Activated CD8-positive, alpha-beta memory T cell treated with anti-CD3 and anti-CD28 coated beads for 4 hours (primary cell): ENCODE results near the gene GTF2I.
"Not testable (repeated sequence)": the region's sequence is repeated elsewhere in the genome, so short reads cannot be mapped to it uniquely, and the experiment has no call there.

Experiments used
- DNase-seq, 2 donors: peaks; one replicate each; pipeline ENCODE4 v3.0.0-alpha.2; 2020; ENCODE audit warnings: low read depth in 2 of 2

The GTF2I gene

DNA sequence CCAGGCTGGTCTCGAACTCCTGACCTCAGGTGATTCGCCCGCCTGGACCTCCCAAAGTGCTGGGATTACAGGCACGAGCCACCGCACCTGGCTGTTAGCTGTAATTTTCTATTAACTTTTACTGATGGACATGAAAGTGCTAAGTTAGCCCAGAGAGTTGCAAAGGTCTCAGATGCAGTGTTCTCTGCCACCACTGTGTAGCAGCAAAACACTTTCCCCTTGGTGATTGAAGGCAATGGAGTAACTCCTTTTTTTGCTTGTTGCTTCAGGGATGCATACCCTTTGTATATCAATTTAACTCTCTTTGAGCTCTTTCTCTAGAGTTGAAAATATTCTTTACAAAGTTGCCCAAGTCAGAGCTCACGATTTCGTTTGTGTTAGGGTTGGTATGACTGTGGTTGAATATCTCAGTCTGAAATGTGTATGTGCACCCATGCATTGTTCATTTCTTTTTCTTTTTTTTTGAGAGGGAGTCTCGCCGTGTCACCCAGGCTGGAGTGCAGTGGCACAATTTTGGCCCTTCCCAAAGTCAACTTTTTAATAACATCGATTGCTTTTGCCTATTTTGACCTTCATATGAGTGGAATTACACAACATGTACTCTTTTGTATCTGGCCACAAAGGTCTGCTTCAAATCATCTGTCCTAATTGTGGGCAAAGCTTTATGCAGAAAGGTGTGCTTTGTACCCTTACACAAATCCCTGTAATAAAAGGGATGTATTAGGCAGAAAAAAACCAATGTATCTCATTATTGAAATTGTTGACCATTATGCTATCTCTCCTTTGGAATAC lies 52.6 kb downstream of the GTF2I start:
- DNase-seq, result no peak

DNA sequence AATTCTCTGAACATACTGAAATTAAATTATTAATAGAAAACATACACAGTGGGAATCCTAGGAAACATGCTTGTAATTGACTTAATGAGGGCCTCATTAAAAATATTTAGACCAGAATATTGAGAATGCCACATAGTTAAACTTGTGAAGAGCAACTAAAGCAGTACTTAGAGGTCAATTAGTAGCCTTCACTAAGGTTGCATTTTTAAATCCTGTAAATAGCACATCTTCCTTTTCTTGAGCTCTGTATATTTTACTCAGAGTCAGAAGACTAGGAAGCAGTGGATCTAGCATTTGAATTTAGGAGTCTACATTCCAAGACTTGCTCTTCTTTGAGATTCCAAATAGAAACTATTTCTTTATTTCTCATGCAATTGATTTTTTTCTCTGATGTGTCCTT lies 56.0 kb downstream of the GTF2I start:
- no peak for DNase-seq

GRCh38 chr7:74717889-74718288 lies 60.4 kb downstream of the GTF2I start:
- DNase-seq, result no peak

- no peak for DNase-seq
Observed at GRCh38 chr7:74718336-74718735, 60.8 kb downstream of the GTF2I start.

- DNase-seq, result no peak
Observed at GRCh38 chr7:74722153-74722552, 64.6 kb downstream of the GTF2I start.

GRCh38 chr7:74725840-74726239 lies 68.3 kb downstream of the GTF2I start:
- no peak for DNase-seq

- no peak for DNase-seq
Observed at GRCh38 chr7:74726309-74727101, 69.0 kb downstream of the GTF2I start.

DNA sequence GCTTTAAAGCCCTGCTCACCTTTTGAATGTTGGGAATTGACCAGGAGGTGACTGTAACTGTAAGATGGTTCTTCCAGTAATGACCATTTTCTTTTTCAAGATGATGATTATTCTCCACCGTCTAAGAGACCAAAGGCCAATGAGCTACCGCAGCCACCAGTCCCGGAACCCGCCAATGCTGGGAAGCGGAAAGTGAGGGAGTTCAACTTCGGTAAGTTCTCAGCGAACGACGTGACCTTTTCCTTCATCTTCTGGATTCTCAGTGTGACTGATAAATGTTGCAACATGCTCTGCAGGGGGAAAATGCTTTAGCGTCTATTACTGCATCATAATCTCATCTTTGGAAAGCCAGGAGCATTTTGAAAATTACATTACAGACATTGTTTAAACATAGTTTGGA lies 71.2 kb downstream of the GTF2I start:
- DNase-seq, result not testable (repeated sequence)

- DNase-seq, result not testable (repeated sequence)
Observed at GRCh38 chr7:74730186-74730585, 72.7 kb downstream of the GTF2I start.

GRCh38 chr7:74739974-74740703 lies 82.6 kb downstream of the GTF2I start:
- not testable (repeated sequence) for DNase-seq

GRCh38 chr7:74743936-74744557 lies 86.5 kb downstream of the GTF2I start:
- not testable (repeated sequence) for DNase-seq

DNA sequence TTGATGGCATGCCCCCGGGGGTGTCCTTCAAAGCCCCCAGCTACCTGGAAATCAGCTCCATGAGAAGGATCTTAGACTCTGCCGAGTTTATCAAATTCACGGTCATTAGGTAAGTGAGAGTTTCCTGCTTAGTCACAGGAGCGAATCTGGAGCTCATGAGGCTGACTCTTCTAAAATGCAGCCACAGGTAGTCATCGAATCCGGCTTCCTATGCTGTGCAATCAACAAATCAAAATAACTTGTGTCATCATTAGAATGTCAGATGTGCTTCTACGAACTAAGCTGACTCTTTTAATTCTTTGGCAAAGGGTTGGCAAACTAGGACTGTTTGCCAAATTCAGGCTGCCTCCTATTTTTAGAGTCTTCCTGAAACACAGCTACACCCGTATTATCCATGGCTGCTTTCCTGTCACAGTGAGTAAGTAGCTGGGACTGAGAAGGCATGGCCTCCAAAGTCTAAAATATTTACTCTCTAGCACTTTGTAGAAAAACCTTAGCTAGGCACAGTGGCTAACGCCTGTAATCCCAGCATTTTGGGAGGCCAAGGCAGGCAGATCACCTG lies 96.5 kb downstream of the GTF2I start:
- not testable (repeated sequence) for DNase-seq

GRCh38 chr7:74756673-74757072 lies 99.2 kb downstream of the GTF2I start:
- not testable (repeated sequence) for DNase-seq

DNA sequence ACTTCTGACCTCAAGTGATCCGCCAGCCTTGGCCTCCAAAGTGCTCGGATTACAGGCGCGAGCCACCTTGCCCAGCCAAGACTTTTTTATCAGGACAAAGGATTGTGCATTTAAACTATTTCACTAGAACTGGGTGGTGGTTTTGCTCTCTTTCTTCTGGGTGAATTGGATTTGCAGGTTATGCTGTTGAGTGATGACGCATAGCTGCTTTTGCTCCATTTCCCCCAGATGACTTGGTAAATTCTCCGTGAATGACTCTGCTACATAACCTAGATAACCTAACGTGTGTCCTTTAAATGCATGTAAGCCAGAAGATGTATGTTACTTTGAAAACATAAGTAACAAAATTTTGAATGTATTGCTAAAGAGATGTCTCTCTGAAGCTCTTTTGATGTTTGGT lies 100.8 kb downstream of the GTF2I start:
- not testable (repeated sequence) for DNase-seq

DNA sequence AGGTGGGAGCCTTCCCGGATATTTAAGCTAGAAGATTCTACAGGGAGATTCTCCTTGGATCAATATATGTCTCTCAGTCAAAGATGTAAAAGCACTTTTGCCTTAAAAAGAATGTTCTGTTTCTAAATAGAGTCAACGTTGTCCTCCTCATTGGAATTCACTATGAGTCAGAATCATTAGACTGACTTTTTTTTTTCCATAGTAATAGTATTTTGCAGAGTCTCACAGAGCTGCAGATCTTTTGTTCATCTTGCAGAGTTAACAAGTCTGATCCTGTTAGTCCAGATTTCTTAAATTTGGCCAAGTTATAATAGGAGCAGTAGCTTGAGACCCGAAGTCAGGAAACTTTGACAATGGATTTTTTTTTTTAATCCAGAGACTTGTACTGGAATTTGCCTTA lies 101.5 kb downstream of the GTF2I start:
- DNase-seq, result not testable (repeated sequence)

DNA sequence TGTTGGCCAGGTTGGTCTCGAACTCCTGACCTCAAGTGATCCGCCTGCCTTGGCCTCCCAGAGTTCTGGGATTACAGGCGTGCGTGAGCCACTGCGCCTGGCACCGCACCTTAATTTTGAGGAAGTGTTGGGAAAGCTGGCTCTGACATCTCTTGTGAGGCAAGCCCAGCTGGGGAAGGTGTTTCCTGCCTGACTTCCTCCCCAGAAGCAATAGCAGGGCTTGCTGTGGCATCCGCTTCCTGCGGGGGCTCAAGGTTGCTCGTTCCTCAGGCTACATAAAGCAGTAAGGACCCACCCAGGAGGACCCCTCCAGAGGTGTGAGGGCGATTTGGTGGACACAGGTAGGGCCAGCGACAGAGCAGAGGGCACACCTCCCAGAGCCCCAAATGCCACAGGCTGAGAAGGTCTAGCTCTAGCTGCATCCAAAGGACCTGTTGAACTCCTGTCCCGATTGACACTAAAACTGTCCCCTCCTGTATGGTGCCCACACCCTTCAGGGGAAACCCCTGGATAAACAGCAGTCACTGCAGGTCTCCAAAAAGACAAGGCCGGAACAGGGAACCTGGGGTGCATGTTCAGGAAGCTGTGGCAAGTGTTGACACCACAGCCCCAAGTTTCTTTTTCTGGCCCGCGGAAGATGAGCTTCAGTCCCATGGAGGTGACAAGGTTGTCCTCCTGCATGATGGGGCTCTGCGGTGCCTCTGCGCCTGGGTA lies 107.8 kb downstream of the GTF2I start:
- DNase-seq, result not testable (repeated sequence)

- DNase-seq, result not testable (repeated sequence)
Observed at GRCh38 chr7:74766509-74766908, 109.0 kb downstream of the GTF2I start.

DNA sequence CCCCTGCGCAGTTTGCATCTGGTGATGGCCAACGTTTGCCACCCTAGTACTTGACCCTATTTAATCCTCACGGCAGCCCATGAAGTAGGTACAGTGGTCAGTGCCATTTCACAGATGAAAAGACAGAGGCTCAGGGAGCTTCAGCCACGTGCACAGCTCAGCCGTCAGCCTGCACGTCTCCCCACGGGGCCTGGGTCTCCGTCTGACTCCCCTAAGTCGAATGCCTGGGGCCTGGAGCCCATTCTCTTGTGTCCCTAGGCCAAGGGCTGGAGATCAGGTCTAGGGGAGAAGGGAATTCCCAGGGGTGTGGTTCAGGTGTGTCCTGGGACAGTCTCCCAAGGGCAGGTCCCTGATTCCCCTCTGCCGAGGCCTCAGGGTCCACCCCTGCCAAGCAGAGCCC lies 109.5 kb downstream of the GTF2I start:
- not testable (repeated sequence) for DNase-seq

GRCh38 chr7:74770062-74770461 lies 112.5 kb downstream of the GTF2I start:
- not testable (repeated sequence) for DNase-seq

GRCh38 chr7:74772093-74772492 lies 114.6 kb downstream of the GTF2I start:
- DNase-seq, result not testable (repeated sequence)
